Measurements from ENCODE around the gene EPHA4.

Gene EPHA4

GRCh38 chr2:221448057-221448843 lies 123.9 kb downstream of the EPHA4 start:
- Histone ChIP-seq H3K36me3 (ENCODE audit: control insufficient read depth, insufficient read depth, low read length) (no peaks in the 10 kb centered on the region), H3K27me3 (replicated peaks; ENCODE audit: control insufficient read depth, insufficient read depth, low read length) (no peaks in the 10 kb centered on the region), H3K4me3 (replicated peaks; ENCODE audit: low read depth, low read length) (no peak overlapping the region)
- TF ChIP-seq CTCF (IDR thresholded peaks at IDR 0.05; ENCODE audit: insufficient read depth, low read length, poor library complexity, severe bottlenecking), result no peak
- no peak for DNase-seq (ENCODE audit: extremely low read depth, insufficient read length)

- H3K4me3 ChIP-seq (replicated peaks; ENCODE audit: low read depth, low read length), result no peak overlapping the region
- H3K27me3 ChIP-seq (replicated peaks; ENCODE audit: control insufficient read depth, insufficient read depth, low read length), result no peaks in the 10 kb centered on the region
- no peak for TF ChIP-seq CTCF (IDR thresholded peaks at IDR 0.05; ENCODE audit: insufficient read depth, low read length, poor library complexity, severe bottlenecking)
- H3K36me3 ChIP-seq (ENCODE audit: control insufficient read depth, insufficient read depth, low read length), result no peaks in the 10 kb centered on the region
- no peak for DNase-seq (ENCODE audit: extremely low read depth, insufficient read length)
Observed at GRCh38 chr2:221447310-221447709, 124.8 kb downstream of the EPHA4 start.

DNA sequence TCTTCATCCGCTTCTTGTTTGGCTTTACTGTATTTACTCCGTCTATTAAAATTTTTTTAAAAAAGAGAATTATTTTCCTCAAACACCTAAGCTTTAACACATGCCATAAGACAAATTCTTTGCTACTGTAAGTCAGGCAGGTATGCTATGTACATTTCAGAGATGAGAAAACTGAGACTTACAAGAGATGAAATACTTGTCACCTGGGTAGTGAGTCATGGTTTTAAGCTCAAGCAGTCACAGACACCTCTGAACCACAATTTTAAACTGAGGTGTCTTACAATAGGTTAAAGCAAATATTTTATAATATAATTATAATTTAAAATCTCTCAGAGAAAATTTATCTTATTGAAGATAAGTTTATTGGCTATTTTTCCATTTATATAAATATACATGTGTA lies 126.0 kb downstream of the EPHA4 start:
- no peak for TF ChIP-seq CTCF (IDR thresholded peaks at IDR 0.05; ENCODE audit: insufficient read depth, low read length, poor library complexity, severe bottlenecking)
- no peak overlapping the region for H3K4me3 ChIP-seq (replicated peaks; ENCODE audit: low read depth, low read length)
- DNase-seq (ENCODE audit: extremely low read depth, insufficient read length), result no peak
- no peaks in the 10 kb centered on the region for H3K27me3 ChIP-seq (replicated peaks; ENCODE audit: control insufficient read depth, insufficient read depth, low read length)
- no peaks in the 10 kb centered on the region for H3K36me3 ChIP-seq (ENCODE audit: control insufficient read depth, insufficient read depth, low read length)

DNA sequence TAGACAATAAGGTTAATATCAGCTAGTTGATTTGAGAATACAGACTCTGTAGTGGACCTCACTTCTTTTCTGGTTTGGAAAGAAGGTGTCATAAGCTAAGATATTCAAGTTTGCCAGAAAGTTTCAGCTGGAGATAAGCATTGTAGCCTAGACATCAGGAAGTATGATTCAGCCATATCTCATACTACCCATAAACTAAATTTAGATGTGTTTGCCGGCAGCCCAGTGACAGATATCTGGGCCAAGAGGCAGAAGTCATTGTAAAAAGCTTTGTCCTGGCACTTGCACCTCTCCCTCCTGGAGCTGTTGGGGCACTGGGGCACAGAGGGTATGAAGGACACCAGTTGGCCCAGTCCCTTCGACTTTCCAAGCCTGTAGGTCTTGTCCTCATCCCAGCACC lies 128.0 kb downstream of the EPHA4 start:
- no peak overlapping the region for H3K4me3 ChIP-seq (replicated peaks; ENCODE audit: low read depth, low read length)
- TF ChIP-seq CTCF (IDR thresholded peaks at IDR 0.05; ENCODE audit: insufficient read depth, low read length, poor library complexity, severe bottlenecking), result no peak
- no peaks in the 10 kb centered on the region for H3K36me3 ChIP-seq (ENCODE audit: control insufficient read depth, insufficient read depth, low read length)
- DNase-seq (ENCODE audit: extremely low read depth, insufficient read length), result no peak
- no peaks in the 10 kb centered on the region for H3K27me3 ChIP-seq (replicated peaks; ENCODE audit: control insufficient read depth, insufficient read depth, low read length)

DNA sequence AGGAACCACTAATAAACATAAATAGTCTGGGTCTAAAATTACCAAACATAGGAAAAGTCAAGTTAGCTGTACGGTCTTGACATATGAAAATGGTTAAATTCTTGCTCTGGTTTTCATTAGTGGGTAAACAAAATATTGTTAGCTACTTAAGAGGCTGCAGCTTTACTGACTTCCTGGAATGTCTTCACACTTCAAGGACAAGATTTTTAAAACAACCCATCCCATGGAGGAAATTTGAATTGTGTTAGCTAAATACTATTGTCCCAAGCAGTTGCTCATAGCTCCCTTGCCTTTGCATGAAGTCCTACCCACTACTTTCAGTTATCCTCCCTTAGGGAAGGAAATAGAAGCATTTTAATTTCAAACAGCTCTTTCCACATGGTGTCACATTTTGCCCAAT lies 128.5 kb downstream of the EPHA4 start:
- no peak for DNase-seq (ENCODE audit: extremely low read depth, insufficient read length)
- no peaks in the 10 kb centered on the region for H3K27me3 ChIP-seq (replicated peaks; ENCODE audit: control insufficient read depth, insufficient read depth, low read length)

More for the DNA sequence above, 128.5 kb downstream of the EPHA4 start:
- no peaks in the 10 kb centered on the region for H3K36me3 ChIP-seq (ENCODE audit: control insufficient read depth, insufficient read depth, low read length)
- no peak overlapping the region for H3K4me3 ChIP-seq (replicated peaks; ENCODE audit: low read depth, low read length)
- no peak for TF ChIP-seq CTCF (IDR thresholded peaks at IDR 0.05; ENCODE audit: insufficient read depth, low read length, poor library complexity, severe bottlenecking)
